GM12878 (cell line): ENCODE results near the gene DUS4L.

Experiments
- POLR2A ChIP-seq: IDR thresholded peaks from 2 replicates; pipeline ENCODE4 v1.6.1; 2011; ENCODE audit warnings: low read depth, mild to moderate bottlenecking, low read length
- STAT3 ChIP-seq: IDR thresholded peaks from 2 replicates; pipeline ENCODE4 v1.6.1; 2011; ENCODE audit warnings: low read depth, low read length, improper control_type of control experiment
- TF ChIP-seq, protein P1 (sequence below): fragments of 450-650 bp; IDR thresholded peaks from 2 replicates; pipeline ENCODE4 v1.6.1; 2016; ENCODE audit warnings: mild to moderate bottlenecking

DNA sequence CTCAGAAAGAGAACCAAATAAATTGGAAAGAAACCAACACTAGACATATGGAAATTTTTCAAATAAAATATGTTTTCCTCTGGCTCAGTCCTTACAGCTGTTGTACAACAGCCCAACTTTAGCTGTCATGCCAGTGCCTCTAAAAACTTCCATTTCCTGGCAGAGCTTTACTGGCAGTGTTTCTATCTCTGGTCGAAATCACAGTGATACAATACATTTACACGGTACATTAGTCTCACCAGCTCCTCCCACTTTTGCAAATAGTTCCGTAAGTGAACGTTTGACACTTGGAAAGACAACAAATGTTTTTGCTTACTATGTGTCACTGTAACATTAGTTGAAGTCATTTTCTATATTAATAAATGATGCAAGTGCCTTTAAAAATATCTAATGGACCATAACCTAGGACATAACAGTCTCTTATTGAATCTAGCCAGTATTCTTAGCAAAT, 46.1 kb downstream of the DUS4L start:
- no peak for TF ChIP-seq STAT3
- no peak for TF ChIP-seq POLR2A
- TF ChIP-seq, protein P1, sequence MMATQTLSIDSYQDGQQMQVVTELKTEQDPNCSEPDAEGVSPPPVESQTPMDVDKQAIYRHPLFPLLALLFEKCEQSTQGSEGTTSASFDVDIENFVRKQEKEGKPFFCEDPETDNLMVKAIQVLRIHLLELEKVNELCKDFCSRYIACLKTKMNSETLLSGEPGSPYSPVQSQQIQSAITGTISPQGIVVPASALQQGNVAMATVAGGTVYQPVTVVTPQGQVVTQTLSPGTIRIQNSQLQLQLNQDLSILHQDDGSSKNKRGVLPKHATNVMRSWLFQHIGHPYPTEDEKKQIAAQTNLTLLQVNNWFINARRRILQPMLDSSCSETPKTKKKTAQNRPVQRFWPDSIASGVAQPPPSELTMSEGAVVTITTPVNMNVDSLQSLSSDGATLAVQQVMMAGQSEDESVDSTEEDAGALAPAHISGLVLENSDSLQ: no peak
